GM12891 (cell line): Measurements from ENCODE around the gene TTC7B.

Source experiments
- POLR2A ChIP-seq: IDR thresholded peaks from 2 replicates; pipeline ENCODE4 v1.6.1; 2011; ENCODE audit warnings: low read depth, low read length, control low read depth
- POLR2AphosphoS5 ChIP-seq: IDR thresholded peaks from 2 replicates; pipeline ENCODE4 v1.6.1; 2011; ENCODE audit warnings: low read depth, low read length, control low read depth
- SPI1 ChIP-seq: IDR thresholded peaks from 2 replicates; pipeline ENCODE4 v1.6.1; 2011; ENCODE audit warnings: low read depth, low read length, control low read depth
- TAF1 ChIP-seq: IDR thresholded peaks from 2 replicates; pipeline ENCODE4 v1.6.1; 2011; ENCODE audit warnings: low read depth, low read length, control low read depth

DNA sequence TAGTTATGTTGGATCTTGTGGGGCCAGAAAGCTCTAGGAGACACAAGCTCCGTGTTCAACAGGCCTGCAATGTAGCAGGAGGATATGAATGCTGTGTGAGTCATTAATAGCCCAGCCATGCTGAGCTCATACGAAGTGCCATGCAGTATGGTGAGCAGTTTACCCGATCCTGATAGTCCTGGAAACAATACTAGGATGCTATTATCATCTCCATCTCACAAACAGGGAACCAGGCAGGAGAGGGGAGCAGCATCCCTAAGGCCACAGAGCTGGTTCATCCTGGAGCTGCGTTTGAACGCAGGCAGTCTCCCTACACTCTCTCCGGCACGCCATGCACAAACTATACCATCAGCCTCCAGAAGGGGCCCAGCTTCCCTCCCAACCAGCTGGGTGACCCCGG, 20.5 kb downstream of the TTC7B start:
- TF ChIP-seq POLR2AphosphoS5 = no peak
- no peak for TF ChIP-seq POLR2A
- no peak for TF ChIP-seq TAF1
- TF ChIP-seq SPI1 = no peak
